Lower lobe of right lung (tissue), 2 donors: ENCODE measurements around the gene SLC29A3. TPM values are rescaled to one million over a fixed set of nuclear protein-coding genes. Genes with fewer than 3 reads are reported as not detected.

Source experiments
- ATAC-seq, 2 donors: fragments of 200-7000 bp; cut with Tn5 transposase; one replicate each; pipeline ENCODE4 v1.9.1; 2020 to 2022; ENCODE audit warnings: mild to moderate bottlenecking in 2 of 2, moderate library complexity in 2 of 2
- DNase-seq: peaks from one replicate; pipeline ENCODE4 v3.0.0-alpha.2; 2020
- H3K27ac ChIP-seq: fragments of 200-600 bp; one replicate; pipeline ENCODE4 v1.8.0; 2022
- H3K27me3 ChIP-seq: fragments of 200-600 bp; one replicate; pipeline ENCODE4 v1.8.0; 2022; ENCODE audit warnings: low read depth
- H3K36me3 ChIP-seq: fragments of 200-600 bp; one replicate; pipeline ENCODE4 v1.8.0; 2022; ENCODE audit warnings: mild to moderate bottlenecking
- H3K4me1 ChIP-seq: fragments of 200-600 bp; one replicate; pipeline ENCODE4 v1.8.0; 2022
- H3K4me3 ChIP-seq: fragments of 200-600 bp; one replicate; pipeline ENCODE4 v1.8.0; 2022; ENCODE audit warnings: mild to moderate bottlenecking
- H3K9me3 ChIP-seq: fragments of 200-600 bp; one replicate; pipeline ENCODE4 v1.8.0; 2022
- CTCF ChIP-seq: fragments of 200-600 bp; IDR thresholded peaks from one replicate; pipeline ENCODE4 v1.8.0; 2022; ENCODE audit warnings: antibody characterized with exemption, mild to moderate bottlenecking
- intact Hi-C: fragments of 100-400 bp; cut with DNase I; formaldehyde crosslinking; loops from one replicate; pipeline ENCODE4 v1.11.0; 2022
- long read RNA-seq: library from polyadenylated mRNA; unstranded; transcript quantifications from one replicate; pipeline ENCODE4 v2.0.0, GENCODE V29; 2021
- total RNA-seq: library from RNA; stranded (reverse); fragmentation: NEBNext Ultra II Directional; extraction: Animal tissue kit (Norgen Biotek cat#: 25700); gene quantifications from one replicate; pipeline ENCODE4 v1.2.1, GENCODE V29; 2021
- donor health status: DM: no; HTN: yes; CAD: no; lungs with severe emphysema.

Gene SLC29A3
- total RNA-seq = 13.2 TPM
- long read RNA-seq, transcript SLC29A3-205 (6 exons, 2,262 nt) = major isoform, 7 of 19 reads
- long read RNA-seq, partial matches to known transcripts = 1 of 19 reads
- long read RNA-seq, other reads (novel, unspliced or antisense) = 10 of 19 reads

GRCh38 chr10:71319042-71319799 lies at the start of gene SLC29A3:
Gene SLC29A3 (plus strand): TSS chr10:71319259. CDS start chr10:71319310, 51 bp downstream.
- ATAC-seq (peak; percentile 94 to 96), DNase-seq (peak; percentile 87)
- no peaks in the 10 kb centered on the region for H3K27me3 ChIP-seq
- TF ChIP-seq CTCF = peak; percentile 59
- no peaks in the 10 kb centered on the region for H3K9me3 ChIP-seq
- H3K27ac ChIP-seq = peak within 1 kb of the TSS; percentile 66
- peaks cover 15% of the 10 kb centered on the region for H3K36me3 ChIP-seq
- H3K4me1 ChIP-seq = peaks cover 35% of the 10 kb centered on the region
- peak within 1 kb of the TSS; percentile 67 for H3K4me3 ChIP-seq
- intact Hi-C loops = no loop called here

- Histone ChIP-seq H3K9me3 (no peaks in the 10 kb centered on the region), H3K27ac (no peak overlapping the region), H3K4me1 (peaks cover 9% of the 10 kb centered on the region), H3K27me3 (no peaks in the 10 kb centered on the region), H3K36me3 (no peaks in the 10 kb centered on the region), H3K4me3 (no peak overlapping the region)
- ATAC-seq (no peak), DNase-seq (no peak)
- TF ChIP-seq CTCF = no peak
- intact Hi-C loops = no loop called here
These were observed 49.5 kb upstream of the SLC29A3 start for GRCh38 chr10:71269301-71270288.

- Histone ChIP-seq H3K4me1 (peaks cover 17% of the 10 kb centered on the region), H3K27ac (no peak overlapping the region), H3K4me3 (no peak overlapping the region), H3K9me3 (no peaks in the 10 kb centered on the region), H3K27me3 (no peaks in the 10 kb centered on the region), H3K36me3 (no peaks in the 10 kb centered on the region)
- peak; percentile 60 to 66 for ATAC-seq
- no peak for DNase-seq
- TF ChIP-seq CTCF = peak; percentile 62
- intact Hi-C loops = no loop called here
These were observed 48.5 kb upstream of the SLC29A3 start for GRCh38 chr10:71270301-71271220.

GRCh38 chr10:71271662-71272055 lies 47.4 kb upstream of the SLC29A3 start:
- Histone ChIP-seq H3K36me3 (no peaks in the 10 kb centered on the region), H3K9me3 (no peaks in the 10 kb centered on the region), H3K4me3 (no peak overlapping the region), H3K27me3 (no peaks in the 10 kb centered on the region), H3K4me1 (peaks cover 17% of the 10 kb centered on the region), H3K27ac (no peak overlapping the region)
- DNase-seq (no peak), ATAC-seq (no peak)
- intact Hi-C loops = no loop called here
- TF ChIP-seq CTCF = no peak
